ENCODE data around the gene MANF. TPM values are rescaled to one million over a fixed set of nuclear protein-coding genes. Genes with fewer than 3 reads are reported as not detected.

MANF gene
- total RNA-seq, 1 donor from 2014 or later = 125 TPM

GRCh38 chr3:51382947-51383578 lies 2.0 kb upstream of the MANF start:
- Histone ChIP-seq H4K20me1 (ENCODE audit: insufficient read depth, low read length) (peaks cover 23% of the 10 kb centered on the region), H3K27ac (ENCODE audit: low read depth, low read length) (no peak overlapping the region), H3K36me3 (ENCODE audit: insufficient read depth, low read length) (peaks cover 6% of the 10 kb centered on the region), H3K79me2 (ENCODE audit: insufficient read depth, low read length) (peaks cover 45% of the 10 kb centered on the region), H3K27me3 (ENCODE audit: insufficient read depth, low read length) (no peaks in the 10 kb centered on the region), H2AFZ (ENCODE audit: low read depth, low read length) (no peak overlapping the region), H3K4me1 (ENCODE audit: insufficient read depth, low read length) (peaks cover 24% of the 10 kb centered on the region), H3K4me2 (ENCODE audit: low read length) (peak overlapping the region; percentile 83), H3K9me3 (ENCODE audit: insufficient read depth, low read depth, low read length) (no peaks in the 10 kb centered on the region), H3K4me3 (ENCODE audit: insufficient read depth, low read depth, low read length) (no peak overlapping the region), H3K9ac (ENCODE audit: low read length) (no peak overlapping the region)
- DNase-seq (ENCODE audit: low read depth) = no peak
- Mint-ChIP-seq H3K4me3 (ENCODE audit: unreplicated experiment) (peak overlapping the region; percentile 100), H3K9me3 (ENCODE audit: unreplicated experiment) (no peaks in the 10 kb centered on the region), H3K4me1 (ENCODE audit: low read depth, unreplicated experiment) (peaks cover 14% of the 10 kb centered on the region), H3K27me3 (ENCODE audit: low read depth, unreplicated experiment) (no peaks in the 10 kb centered on the region), H3K36me3 (ENCODE audit: low read depth, unreplicated experiment) (peaks cover 4% of the 10 kb centered on the region), H3K27ac (ENCODE audit: unreplicated experiment) (no peak overlapping the region)
- TF ChIP-seq EZH2 (IDR thresholded peaks at IDR 0.05; ENCODE audit: insufficient read depth, low read length) = no peak
- TF ChIP-seq CTCF (IDR thresholded peaks at IDR 0.05; ENCODE audit: insufficient read depth, low read depth, low read length) = no peak
- no peak for FAIRE-seq

GRCh38 chr3:51384055-51384725 lies 901 bp upstream of the MANF start:
- Histone ChIP-seq H3K27ac (ENCODE audit: low read depth, low read length) (peak overlapping the region; percentile 98), H3K36me3 (ENCODE audit: insufficient read depth, low read length) (peaks cover 13% of the 10 kb centered on the region), H3K4me2 (ENCODE audit: low read length) (peak overlapping the region; percentile 83), H3K9ac (ENCODE audit: low read length) (peak overlapping the region; percentile 100), H3K4me3 (ENCODE audit: insufficient read depth, low read depth, low read length) (peak overlapping the region; percentile 99), H3K9me3 (ENCODE audit: insufficient read depth, low read depth, low read length) (no peaks in the 10 kb centered on the region), H4K20me1 (ENCODE audit: insufficient read depth, low read length) (peaks cover 34% of the 10 kb centered on the region), H3K27me3 (ENCODE audit: insufficient read depth, low read length) (no peaks in the 10 kb centered on the region), H2AFZ (ENCODE audit: low read depth, low read length) (peak overlapping the region; percentile 97), H3K4me1 (ENCODE audit: insufficient read depth, low read length) (peaks cover 32% of the 10 kb centered on the region), H3K79me2 (ENCODE audit: insufficient read depth, low read length) (peaks cover 56% of the 10 kb centered on the region)
- TF ChIP-seq CTCF (IDR thresholded peaks at IDR 0.05; ENCODE audit: insufficient read depth, low read depth, low read length) = no peak
- no peak for TF ChIP-seq EZH2 (IDR thresholded peaks at IDR 0.05; ENCODE audit: insufficient read depth, low read length)
- Mint-ChIP-seq H3K4me3 (ENCODE audit: unreplicated experiment) (peak overlapping the region; percentile 100), H3K4me1 (ENCODE audit: low read depth, unreplicated experiment) (peaks cover 21% of the 10 kb centered on the region), H3K9me3 (ENCODE audit: unreplicated experiment) (no peaks in the 10 kb centered on the region), H3K36me3 (ENCODE audit: low read depth, unreplicated experiment) (peaks cover 6% of the 10 kb centered on the region), H3K27me3 (ENCODE audit: low read depth, unreplicated experiment) (no peaks in the 10 kb centered on the region), H3K27ac (ENCODE audit: unreplicated experiment) (peak overlapping the region; percentile 99)
- no peak for DNase-seq (ENCODE audit: low read depth)
- no peak for FAIRE-seq

All from astrocyte (in vitro differentiated cells and primary cell).